Activated B cell treated with CpG ODN at 0.5 μM for 24 hours (primary cell): Measurements from ENCODE around the gene E2F3. TPM values are rescaled to one million over a fixed set of nuclear protein-coding genes. Genes with fewer than 3 reads are reported as not detected.

ENCODE experiments used
- ATAC-seq: fragments of 200-7000 bp; cut with Tn5 transposase; one replicate; pipeline ENCODE4 v1.10.0; 2021; ENCODE audit warnings: low read depth, mild to moderate bottlenecking, moderate library complexity
- CTCF ChIA-PET: fragments of 350-600 bp; sonication (Branson Sonifier 250); formaldehyde crosslinking; loops from one replicate; lab custom pipeline; 2021; ENCODE audit warnings: antibody characterized with exemption; lab: Charles Lee
- POLR2A ChIA-PET: fragments of 350-600 bp; sonication (Branson Sonifier 250); formaldehyde crosslinking; loops from one replicate; lab custom pipeline; 2021; ENCODE audit warnings: antibody characterized with exemption; lab: Charles Lee
- DNase-seq: peaks from one replicate; pipeline ENCODE4 v3.0.0; 2022
- H3K27ac Mint-ChIP-seq: one replicate; pipeline ENCODE4 v1.8.0; 2020; ENCODE audit warnings: mixed read lengths
- H3K27me3 Mint-ChIP-seq: one replicate; pipeline ENCODE4 v1.8.0; 2021; ENCODE audit warnings: mixed read lengths
- H3K36me3 Mint-ChIP-seq: one replicate; pipeline ENCODE4 v1.8.0; 2021; ENCODE audit warnings: low read depth, mixed read lengths
- H3K4me1 Mint-ChIP-seq: one replicate; pipeline ENCODE4 v1.8.0; 2021; ENCODE audit warnings: mixed read lengths
- H3K4me3 Mint-ChIP-seq: one replicate; pipeline ENCODE4 v1.8.0; 2020; ENCODE audit warnings: mild to moderate bottlenecking, mixed read lengths
- H3K9me3 Mint-ChIP-seq: one replicate; pipeline ENCODE4 v1.8.0; 2020; ENCODE audit warnings: mixed read lengths
- intact Hi-C: fragments of 100-400 bp; cut with micrococcal nuclease; formaldehyde crosslinking; loops from one replicate; pipeline ENCODE4 v1.15.1; 2024
- total RNA-seq: library from RNA; stranded (reverse); gene quantifications from 2 replicates; pipeline ENCODE4 v1.2.3, GENCODE V29; 2022
- TF ChIP-seq, protein P1 (sequence below): fragments of 200-600 bp; IDR thresholded peaks from one replicate; pipeline ENCODE4 v1.8.0; 2022; ENCODE audit warnings: antibody characterized with exemption, mild to moderate bottlenecking

The E2F3 gene
- total RNA-seq, 1 donor from 2014 or later: 15.6 TPM

DNA sequence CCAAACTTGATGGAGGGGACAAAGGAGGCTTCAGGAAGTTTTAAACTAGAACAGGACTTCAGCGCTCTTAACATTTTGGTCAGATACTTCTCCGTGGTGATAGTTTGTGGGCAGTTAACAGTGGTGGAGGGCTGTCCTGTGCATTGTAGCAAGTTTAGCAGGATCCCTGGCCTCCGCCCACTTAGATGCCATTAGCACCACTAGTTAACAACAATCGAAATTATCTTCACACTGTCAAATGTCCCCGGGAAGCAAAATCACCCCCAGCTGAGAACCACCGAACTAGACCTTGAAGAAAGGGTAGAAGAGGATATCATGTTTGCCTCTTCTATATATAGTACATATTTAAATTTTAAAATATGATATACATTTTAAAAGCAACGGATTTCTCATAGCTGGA, 13.6 kb downstream of the E2F3 start:
- Mint-ChIP-seq H3K27me3 (no peaks in the 10 kb centered on the region), H3K4me1 (peaks cover 41% of the 10 kb centered on the region), H3K27ac (no peak overlapping the region), H3K36me3 (peaks cover 6% of the 10 kb centered on the region), H3K9me3 (no peaks in the 10 kb centered on the region), H3K4me3 (no peak overlapping the region)
- TF ChIP-seq, protein P1, sequence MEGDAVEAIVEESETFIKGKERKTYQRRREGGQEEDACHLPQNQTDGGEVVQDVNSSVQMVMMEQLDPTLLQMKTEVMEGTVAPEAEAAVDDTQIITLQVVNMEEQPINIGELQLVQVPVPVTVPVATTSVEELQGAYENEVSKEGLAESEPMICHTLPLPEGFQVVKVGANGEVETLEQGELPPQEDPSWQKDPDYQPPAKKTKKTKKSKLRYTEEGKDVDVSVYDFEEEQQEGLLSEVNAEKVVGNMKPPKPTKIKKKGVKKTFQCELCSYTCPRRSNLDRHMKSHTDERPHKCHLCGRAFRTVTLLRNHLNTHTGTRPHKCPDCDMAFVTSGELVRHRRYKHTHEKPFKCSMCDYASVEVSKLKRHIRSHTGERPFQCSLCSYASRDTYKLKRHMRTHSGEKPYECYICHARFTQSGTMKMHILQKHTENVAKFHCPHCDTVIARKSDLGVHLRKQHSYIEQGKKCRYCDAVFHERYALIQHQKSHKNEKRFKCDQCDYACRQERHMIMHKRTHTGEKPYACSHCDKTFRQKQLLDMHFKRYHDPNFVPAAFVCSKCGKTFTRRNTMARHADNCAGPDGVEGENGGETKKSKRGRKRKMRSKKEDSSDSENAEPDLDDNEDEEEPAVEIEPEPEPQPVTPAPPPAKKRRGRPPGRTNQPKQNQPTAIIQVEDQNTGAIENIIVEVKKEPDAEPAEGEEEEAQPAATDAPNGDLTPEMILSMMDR: no peak
- no peak for DNase-seq
- intact Hi-C loops: no loop called here
- CTCF ChIA-PET: interaction anchor here (2.1 kb wide), 1 partner anchor 10 kb away, joined by 7 read pairs; no protein-coding TSS in a partner anchor
- ATAC-seq: no peak
- POLR2A ChIA-PET: no interaction called here

DNA sequence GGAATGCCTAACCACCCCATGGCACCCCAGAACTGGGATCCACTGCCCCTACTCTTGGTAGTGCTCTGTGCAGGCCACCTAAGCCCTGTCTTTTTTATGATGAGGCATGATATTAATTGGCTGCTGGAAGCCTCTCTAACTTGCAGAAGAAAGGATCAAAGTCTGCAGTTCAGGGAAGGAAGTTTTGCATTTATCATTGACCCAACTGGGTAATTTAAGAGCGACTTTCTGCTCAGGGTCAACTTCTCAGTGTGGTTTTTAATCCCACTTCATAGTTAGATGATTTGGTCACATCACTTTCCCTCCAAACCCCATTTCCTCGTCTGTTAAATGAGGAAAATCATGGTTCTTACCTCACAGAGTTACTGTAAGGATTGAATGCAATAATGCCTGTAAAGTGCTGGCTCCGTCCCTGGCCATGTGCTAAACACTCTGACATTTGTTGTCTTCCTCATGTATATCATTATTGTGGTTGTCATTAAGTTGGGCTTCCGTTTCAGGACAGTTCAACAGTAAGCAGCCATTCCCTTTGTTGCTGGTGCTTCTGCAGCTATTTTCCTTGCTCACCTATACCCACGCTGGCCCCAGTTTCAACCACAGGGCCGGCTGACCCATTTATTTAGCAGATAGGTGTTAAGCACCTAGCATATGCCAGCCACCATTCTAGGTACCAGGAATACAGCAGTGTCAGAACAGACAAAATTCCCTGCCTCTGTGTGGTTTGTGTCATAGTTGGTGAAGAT, 14.2 kb downstream of the E2F3 start:
- no peaks in the 10 kb centered on the region for H3K9me3 Mint-ChIP-seq
- TF ChIP-seq, protein P1: no peak
- ATAC-seq: no peak
- H3K27ac Mint-ChIP-seq: no peak overlapping the region
- no peak overlapping the region for H3K4me3 Mint-ChIP-seq
- ChIA-PET CTCF (interaction anchor here (2.1 kb wide), 1 partner anchor 11 kb away, joined by 7 read pairs; no protein-coding TSS in a partner anchor), POLR2A (no interaction called here)
- DNase-seq: no peak
- intact Hi-C loops: no loop called here
- no peaks in the 10 kb centered on the region for H3K27me3 Mint-ChIP-seq
- H3K36me3 Mint-ChIP-seq: peaks cover 8% of the 10 kb centered on the region
- peaks cover 36% of the 10 kb centered on the region for H3K4me1 Mint-ChIP-seq

DNA sequence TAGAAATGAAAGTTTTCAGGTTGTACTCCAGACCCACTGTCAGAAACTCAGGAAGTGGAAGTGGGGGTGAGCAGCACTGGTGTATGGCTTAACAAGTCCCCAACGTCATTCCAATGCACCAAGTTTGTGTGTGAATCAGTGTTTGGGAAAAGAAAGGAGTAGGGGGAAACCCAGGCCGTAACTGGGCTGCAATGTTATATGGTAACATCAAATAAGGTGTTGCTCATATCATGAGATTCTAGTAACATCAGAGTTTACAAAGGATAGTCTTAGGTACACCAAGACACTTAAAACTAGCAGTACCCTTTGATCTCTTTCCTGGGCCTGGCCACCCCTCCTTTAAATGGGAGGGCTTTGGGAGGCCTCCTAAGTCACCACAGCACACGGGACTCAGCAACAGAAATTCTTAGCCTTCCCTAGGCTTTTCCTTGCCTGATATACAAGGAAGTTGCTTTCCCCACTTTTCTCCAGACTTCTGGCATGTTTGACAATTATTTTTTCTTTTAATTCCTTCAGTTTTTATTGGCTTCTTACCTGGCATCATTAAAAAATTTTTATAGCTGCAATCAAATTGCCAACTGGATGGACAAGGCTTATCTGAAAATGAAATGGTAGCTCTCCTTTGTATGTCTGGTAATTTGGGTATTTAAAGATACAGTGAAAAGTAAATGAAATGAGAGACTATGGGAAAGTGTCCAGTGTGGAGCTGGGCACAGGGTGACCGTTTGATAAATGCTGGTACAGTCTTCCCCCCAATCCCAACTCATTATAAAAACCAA, 15.1 kb downstream of the E2F3 start:
- Mint-ChIP-seq H3K36me3 (peaks cover 13% of the 10 kb centered on the region), H3K27ac (no peak overlapping the region), H3K9me3 (peaks cover 2% of the 10 kb centered on the region), H3K27me3 (no peaks in the 10 kb centered on the region), H3K4me1 (peaks cover 30% of the 10 kb centered on the region), H3K4me3 (no peak overlapping the region)
- CTCF ChIA-PET: interaction anchor here (1.6 kb wide), 1 partner anchor 12 kb away, joined by 5 read pairs; no protein-coding TSS in a partner anchor
- POLR2A ChIA-PET: interaction anchor here (1.4 kb wide), 1 partner anchor 14 kb away, joined by 5 read pairs; no protein-coding TSS in a partner anchor
- ATAC-seq (no peak), DNase-seq (no peak)
- TF ChIP-seq, protein P1: no peak
- intact Hi-C loops: no loop called here

DNA sequence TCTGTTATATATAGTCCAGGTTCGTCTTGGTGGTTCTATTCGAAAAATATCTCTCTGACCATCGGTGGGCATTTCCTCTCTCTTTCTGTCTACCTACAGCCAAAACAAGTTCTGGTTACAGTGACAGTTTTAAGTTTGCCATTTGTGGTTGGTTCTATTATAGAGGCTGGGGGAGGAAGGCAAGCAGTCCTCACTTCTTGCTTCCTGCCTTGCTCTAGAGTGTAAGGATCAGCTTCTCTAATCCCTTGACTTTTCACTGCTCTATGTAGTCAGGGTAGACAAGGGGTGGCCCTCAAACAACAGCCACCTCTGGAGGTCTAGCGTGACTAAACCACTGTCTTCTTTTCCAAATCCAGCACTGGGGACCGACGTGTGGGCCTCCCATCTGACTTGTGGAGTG, 16.1 kb downstream of the E2F3 start:
- no peak for DNase-seq
- Mint-ChIP-seq H3K4me3 (no peak overlapping the region), H3K9me3 (peaks cover 2% of the 10 kb centered on the region), H3K27ac (no peak overlapping the region), H3K4me1 (peaks cover 30% of the 10 kb centered on the region), H3K36me3 (peaks cover 10% of the 10 kb centered on the region), H3K27me3 (no peaks in the 10 kb centered on the region)
- TF ChIP-seq, protein P1: no peak
- intact Hi-C loops: no loop called here
- CTCF ChIA-PET: interaction anchor here (1.6 kb wide), 1 partner anchor 13 kb away, joined by 5 read pairs; no protein-coding TSS in a partner anchor
- POLR2A ChIA-PET: interaction anchor here (1.4 kb wide), 1 partner anchor 15 kb away, joined by 5 read pairs; no protein-coding TSS in a partner anchor
- no peak for ATAC-seq
